ENCODE results near the gene VASH1.

DNA sequence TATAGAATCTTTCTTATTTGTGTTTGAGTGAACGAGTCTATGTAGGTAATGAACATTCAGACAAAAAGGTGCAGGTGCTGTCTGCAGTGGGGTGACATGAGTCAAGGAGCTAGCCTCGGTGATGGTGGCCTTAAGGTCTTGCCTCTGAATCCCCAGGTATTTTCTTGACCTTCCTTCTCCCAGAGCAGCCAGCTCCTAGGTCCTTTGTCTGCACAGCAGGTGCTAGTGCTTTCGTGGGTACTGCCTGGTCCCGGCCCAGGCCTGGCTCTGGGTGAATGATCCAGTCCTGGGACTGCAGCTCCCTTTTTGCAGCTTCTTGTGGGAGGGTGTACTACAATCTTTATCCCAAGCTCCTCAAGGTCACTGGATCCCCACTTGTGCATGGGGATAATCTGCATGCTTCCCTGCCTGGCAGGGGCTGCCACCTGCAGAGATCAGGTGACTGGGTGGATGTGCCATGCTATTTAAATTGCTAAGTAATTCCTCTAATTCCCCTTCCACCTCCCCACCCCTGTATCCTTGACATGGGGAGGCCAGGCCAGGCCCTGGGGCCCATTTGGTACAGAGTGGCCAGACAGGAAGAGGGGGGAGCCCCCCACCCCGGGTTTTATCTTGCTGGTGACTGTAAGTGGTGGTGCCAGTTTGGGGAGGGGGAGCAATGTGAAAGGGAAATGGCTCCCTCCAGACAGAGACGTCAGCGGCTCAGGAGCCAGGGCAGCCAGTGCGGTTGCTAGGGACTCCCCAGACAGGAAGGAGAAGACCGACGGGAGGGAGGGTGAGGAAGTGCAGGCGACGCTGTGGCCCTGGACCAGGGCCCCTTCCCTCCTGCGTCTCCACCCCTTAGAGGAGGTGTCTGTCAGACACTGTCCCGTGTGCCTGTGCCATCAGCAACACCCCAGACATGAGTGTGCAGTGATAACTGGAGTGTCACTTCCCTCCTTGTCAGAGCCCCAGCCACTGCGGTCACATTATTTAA, 6.7 kb downstream of the VASH1 start:
- TF ChIP-seq SPI1 (IDR thresholded peaks at IDR 0.05; ENCODE audit: low read depth, low read length) = peak; percentile 73
- no peak for TF ChIP-seq POLR2A (IDR thresholded peaks at IDR 0.05; ENCODE audit: low read depth, low read length)
- TF ChIP-seq PAX5 (IDR thresholded peaks at IDR 0.05; ENCODE audit: insufficient read depth, low read length, severe bottlenecking) = no peak
- TF ChIP-seq POLR2AphosphoS5 (IDR thresholded peaks at IDR 0.05; ENCODE audit: low read depth, low read length) = no peak

All from GM12891 (cell line).